ENCODE results near the gene FBXL14. TPM values are rescaled to one million over a fixed set of nuclear protein-coding genes. Genes with fewer than 3 reads are reported as not detected.

Gene FBXL14, protein sequence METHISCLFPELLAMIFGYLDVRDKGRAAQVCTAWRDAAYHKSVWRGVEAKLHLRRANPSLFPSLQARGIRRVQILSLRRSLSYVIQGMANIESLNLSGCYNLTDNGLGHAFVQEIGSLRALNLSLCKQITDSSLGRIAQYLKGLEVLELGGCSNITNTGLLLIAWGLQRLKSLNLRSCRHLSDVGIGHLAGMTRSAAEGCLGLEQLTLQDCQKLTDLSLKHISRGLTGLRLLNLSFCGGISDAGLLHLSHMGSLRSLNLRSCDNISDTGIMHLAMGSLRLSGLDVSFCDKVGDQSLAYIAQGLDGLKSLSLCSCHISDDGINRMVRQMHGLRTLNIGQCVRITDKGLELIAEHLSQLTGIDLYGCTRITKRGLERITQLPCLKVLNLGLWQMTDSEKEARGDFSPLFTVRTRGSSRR
- total RNA-seq: 1 to 10 TPM; 5.1 to 7.5 TPM
- 1 to 10 TPM in 1 of 2 donors, under 1 TPM in 1; 0.67 to 4.8 TPM for polyA plus RNA-seq

DNA sequence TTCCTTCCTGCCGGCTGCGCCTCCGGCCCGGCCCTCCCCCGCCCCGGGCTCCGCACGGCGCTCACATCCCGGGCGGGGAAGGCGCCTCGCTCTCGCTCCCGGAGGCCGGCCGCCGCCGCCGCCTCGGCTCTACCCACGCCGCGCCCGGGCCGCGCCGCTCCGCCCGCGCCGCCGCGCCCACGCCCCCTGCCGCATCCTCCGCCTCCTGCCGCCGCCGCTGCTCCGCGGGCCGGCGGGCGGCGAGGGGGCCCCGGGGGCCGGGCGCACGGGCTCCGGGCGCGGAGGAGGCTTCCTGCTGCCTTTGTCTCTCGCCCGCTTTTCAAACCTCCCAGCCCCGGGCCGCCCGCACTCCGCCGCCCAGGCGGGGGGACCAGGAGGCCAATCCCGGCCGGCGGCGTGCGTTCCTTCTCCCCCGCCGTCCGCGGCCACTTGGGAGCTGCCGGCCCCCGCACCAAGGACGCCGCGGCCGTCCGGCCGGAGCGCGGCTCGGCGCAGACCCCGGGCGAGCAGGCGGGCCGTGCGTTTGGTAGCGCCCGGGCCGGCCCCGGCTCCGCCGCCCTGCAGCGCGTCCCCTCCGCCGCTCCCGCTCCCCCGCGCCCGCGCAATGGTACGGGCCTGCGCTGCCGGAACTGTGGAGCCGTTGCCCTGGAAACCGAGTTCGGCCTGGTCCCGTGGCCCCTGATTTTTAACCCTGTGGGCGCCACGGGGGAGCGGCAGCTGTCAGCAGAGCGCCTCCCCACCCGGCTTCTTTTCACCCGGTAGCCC is at the start of gene FBXL14:
Gene FBXL14, minus strand, starts transcription at position 321 of the 765 bp plus-strand sequence. CDS start 515 bp downstream, outside the sequence.
- WGBS: under 1% methylated on average over 115 of the region's 115 CpGs
- no peaks in the 10 kb centered on the region for H3K27me3 ChIP-seq (ENCODE audit: control insufficient read depth in 4 of 4, insufficient read depth in 4 of 4, low read length in 3 of 4)
- TF ChIP-seq, protein P1, sequence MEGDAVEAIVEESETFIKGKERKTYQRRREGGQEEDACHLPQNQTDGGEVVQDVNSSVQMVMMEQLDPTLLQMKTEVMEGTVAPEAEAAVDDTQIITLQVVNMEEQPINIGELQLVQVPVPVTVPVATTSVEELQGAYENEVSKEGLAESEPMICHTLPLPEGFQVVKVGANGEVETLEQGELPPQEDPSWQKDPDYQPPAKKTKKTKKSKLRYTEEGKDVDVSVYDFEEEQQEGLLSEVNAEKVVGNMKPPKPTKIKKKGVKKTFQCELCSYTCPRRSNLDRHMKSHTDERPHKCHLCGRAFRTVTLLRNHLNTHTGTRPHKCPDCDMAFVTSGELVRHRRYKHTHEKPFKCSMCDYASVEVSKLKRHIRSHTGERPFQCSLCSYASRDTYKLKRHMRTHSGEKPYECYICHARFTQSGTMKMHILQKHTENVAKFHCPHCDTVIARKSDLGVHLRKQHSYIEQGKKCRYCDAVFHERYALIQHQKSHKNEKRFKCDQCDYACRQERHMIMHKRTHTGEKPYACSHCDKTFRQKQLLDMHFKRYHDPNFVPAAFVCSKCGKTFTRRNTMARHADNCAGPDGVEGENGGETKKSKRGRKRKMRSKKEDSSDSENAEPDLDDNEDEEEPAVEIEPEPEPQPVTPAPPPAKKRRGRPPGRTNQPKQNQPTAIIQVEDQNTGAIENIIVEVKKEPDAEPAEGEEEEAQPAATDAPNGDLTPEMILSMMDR (IDR thresholded peaks at IDR 0.05; ENCODE audit: low read depth, low read length, missing input control): no peak
- no peak for TF ChIP-seq NR2F2 (IDR thresholded peaks at IDR 0.05)
- TF ChIP-seq TAF1 (conservative IDR thresholded peaks at IDR 0.05): no peak
- TF ChIP-seq HNF4A (conservative IDR thresholded peaks at IDR 0.05): no peak
- TF ChIP-seq GABPA (IDR thresholded peaks at IDR 0.05 in 1 of 2, conservative IDR thresholded peaks at IDR 0.05 in 1 of 2): peak in 1 of 2 donors; percentile 8
- peak; percentile 86 for DNase-seq (ENCODE audit: low spot score)
- H3K4me3 ChIP-seq (ENCODE audit: low read depth in 1 of 3, low read length in 3 of 3): peak within 1 kb of the TSS; percentile 68 to 96 (median 81)
- H3K9me3 ChIP-seq (ENCODE audit: control insufficient read depth in 4 of 4, low read length in 3 of 4): no peaks in the 10 kb centered on the region
- H3K9ac ChIP-seq (ENCODE audit: low read depth in 1 of 2, low read length in 2 of 2): peak within 1 kb of the TSS; percentile 85 to 87
- peaks cover 7 to 49% (median 35%) of the 10 kb centered on the region in 4 donors for H3K4me1 ChIP-seq (ENCODE audit: control insufficient read depth in 4 of 4, insufficient read depth in 4 of 4, low read length in 3 of 4)
- peak within 1 kb of the TSS; percentile 90 to 94 for H3K27ac ChIP-seq (ENCODE audit: low read depth in 1 of 2, low read length in 2 of 2)
- no peaks in the 10 kb centered on the region for H3K36me3 ChIP-seq (ENCODE audit: control insufficient read depth in 4 of 4, insufficient read depth in 3 of 4, low read depth in 1 of 4, low read length in 3 of 4)

DNA sequence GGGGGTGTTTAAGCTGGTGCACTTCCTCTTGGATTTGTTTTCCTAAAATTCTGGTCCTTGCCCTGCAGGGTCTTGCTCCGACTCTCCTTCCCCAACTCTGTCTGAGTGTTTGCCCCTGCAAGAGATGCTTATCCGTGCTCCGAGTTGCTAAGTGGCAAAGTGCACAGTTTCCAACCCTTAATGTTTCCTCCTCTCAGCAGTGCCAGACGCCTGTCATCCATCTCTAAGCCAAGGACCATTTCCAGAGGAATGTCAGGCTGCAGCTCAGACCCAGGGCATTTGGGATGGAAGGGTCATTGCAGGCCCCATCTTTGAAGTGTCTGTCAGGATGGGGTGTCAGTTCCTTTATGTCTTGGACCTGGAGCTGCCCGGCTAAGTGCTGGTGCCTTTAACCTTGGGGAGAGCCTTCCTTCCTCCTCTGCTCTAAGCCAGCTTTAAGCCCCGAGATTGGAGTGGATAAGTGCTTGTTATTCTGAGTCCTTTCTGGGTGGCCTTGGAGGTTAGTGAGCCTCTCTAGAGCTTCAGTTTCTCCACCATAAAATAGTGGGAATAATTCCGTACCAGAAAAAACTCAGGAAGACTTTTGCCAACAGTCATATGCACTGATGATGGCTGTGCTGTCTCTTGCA is 49.6 kb upstream of the FBXL14 start:
- no peak overlapping the region for H3K9ac ChIP-seq (ENCODE audit: low read depth in 1 of 2, low read length in 2 of 2)
- H3K27ac ChIP-seq (ENCODE audit: low read depth in 1 of 2, low read length in 2 of 2): no peak overlapping the region
- no peaks in the 10 kb centered on the region for H3K9me3 ChIP-seq (ENCODE audit: control insufficient read depth in 4 of 4, low read length in 3 of 4)
- H3K4me1 ChIP-seq (ENCODE audit: control insufficient read depth in 4 of 4, insufficient read depth in 4 of 4, low read length in 3 of 4): peaks cover 0 to 7% (median under 1%) of the 10 kb centered on the region in 4 donors
- no peak for TF ChIP-seq RAD21 (IDR thresholded peaks at IDR 0.05)
- TF ChIP-seq, protein P2, sequence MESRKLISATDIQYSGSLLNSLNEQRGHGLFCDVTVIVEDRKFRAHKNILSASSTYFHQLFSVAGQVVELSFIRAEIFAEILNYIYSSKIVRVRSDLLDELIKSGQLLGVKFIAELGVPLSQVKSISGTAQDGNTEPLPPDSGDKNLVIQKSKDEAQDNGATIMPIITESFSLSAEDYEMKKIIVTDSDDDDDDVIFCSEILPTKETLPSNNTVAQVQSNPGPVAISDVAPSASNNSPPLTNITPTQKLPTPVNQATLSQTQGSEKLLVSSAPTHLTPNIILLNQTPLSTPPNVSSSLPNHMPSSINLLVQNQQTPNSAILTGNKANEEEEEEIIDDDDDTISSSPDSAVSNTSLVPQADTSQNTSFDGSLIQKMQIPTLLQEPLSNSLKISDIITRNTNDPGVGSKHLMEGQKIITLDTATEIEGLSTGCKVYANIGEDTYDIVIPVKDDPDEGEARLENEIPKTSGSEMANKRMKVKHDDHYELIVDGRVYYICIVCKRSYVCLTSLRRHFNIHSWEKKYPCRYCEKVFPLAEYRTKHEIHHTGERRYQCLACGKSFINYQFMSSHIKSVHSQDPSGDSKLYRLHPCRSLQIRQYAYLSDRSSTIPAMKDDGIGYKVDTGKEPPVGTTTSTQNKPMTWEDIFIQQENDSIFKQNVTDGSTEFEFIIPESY (IDR thresholded peaks at IDR 0.05): no peak
- TF ChIP-seq YY1 (IDR thresholded peaks at IDR 0.05): no peak
- TF ChIP-seq HNF4G (IDR thresholded peaks at IDR 0.05): no peak
- TF ChIP-seq EGR1 (IDR thresholded peaks at IDR 0.05; ENCODE audit: low read depth in 2 of 2): no peak
- TF ChIP-seq, protein P3, sequence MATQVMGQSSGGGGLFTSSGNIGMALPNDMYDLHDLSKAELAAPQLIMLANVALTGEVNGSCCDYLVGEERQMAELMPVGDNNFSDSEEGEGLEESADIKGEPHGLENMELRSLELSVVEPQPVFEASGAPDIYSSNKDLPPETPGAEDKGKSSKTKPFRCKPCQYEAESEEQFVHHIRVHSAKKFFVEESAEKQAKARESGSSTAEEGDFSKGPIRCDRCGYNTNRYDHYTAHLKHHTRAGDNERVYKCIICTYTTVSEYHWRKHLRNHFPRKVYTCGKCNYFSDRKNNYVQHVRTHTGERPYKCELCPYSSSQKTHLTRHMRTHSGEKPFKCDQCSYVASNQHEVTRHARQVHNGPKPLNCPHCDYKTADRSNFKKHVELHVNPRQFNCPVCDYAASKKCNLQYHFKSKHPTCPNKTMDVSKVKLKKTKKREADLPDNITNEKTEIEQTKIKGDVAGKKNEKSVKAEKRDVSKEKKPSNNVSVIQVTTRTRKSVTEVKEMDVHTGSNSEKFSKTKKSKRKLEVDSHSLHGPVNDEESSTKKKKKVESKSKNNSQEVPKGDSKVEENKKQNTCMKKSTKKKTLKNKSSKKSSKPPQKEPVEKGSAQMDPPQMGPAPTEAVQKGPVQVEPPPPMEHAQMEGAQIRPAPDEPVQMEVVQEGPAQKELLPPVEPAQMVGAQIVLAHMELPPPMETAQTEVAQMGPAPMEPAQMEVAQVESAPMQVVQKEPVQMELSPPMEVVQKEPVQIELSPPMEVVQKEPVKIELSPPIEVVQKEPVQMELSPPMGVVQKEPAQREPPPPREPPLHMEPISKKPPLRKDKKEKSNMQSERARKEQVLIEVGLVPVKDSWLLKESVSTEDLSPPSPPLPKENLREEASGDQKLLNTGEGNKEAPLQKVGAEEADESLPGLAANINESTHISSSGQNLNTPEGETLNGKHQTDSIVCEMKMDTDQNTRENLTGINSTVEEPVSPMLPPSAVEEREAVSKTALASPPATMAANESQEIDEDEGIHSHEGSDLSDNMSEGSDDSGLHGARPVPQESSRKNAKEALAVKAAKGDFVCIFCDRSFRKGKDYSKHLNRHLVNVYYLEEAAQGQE (IDR thresholded peaks at IDR 0.05): no peak
- TF ChIP-seq TAF1 (conservative IDR thresholded peaks at IDR 0.05): no peak
- no peak for TF ChIP-seq GABPA (IDR thresholded peaks at IDR 0.05 in 1 of 2, conservative IDR thresholded peaks at IDR 0.05 in 1 of 2)
- TF ChIP-seq SP1 (IDR thresholded peaks at IDR 0.05): no peak
- no peak for TF ChIP-seq HNF4A (conservative IDR thresholded peaks at IDR 0.05)
- no peak for TF ChIP-seq RXRA (IDR thresholded peaks at IDR 0.05)
- no peak for TF ChIP-seq JUND (IDR thresholded peaks at IDR 0.05)
- TF ChIP-seq, protein P4, sequence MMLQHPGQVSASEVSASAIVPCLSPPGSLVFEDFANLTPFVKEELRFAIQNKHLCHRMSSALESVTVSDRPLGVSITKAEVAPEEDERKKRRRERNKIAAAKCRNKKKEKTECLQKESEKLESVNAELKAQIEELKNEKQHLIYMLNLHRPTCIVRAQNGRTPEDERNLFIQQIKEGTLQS (IDR thresholded peaks at IDR 0.05): no peak
- no peak for TF ChIP-seq FOXA2 (IDR thresholded peaks at IDR 0.05)
- TF ChIP-seq, protein P1 (IDR thresholded peaks at IDR 0.05; ENCODE audit: low read depth, low read length, missing input control): no peak
- TF ChIP-seq FOXA1 (IDR thresholded peaks at IDR 0.05): no peak
- H3K27me3 ChIP-seq (ENCODE audit: control insufficient read depth in 4 of 4, insufficient read depth in 4 of 4, low read length in 3 of 4): no peaks in the 10 kb centered on the region
- no peak for DNase-seq (ENCODE audit: low spot score)
- H3K4me3 ChIP-seq (ENCODE audit: low read depth in 1 of 3, low read length in 3 of 3): no peak overlapping the region
- peaks cover 0 to 4% (median 1%) of the 10 kb centered on the region in 4 donors for H3K36me3 ChIP-seq (ENCODE audit: control insufficient read depth in 4 of 4, insufficient read depth in 3 of 4, low read depth in 1 of 4, low read length in 3 of 4)
- WGBS: 76% methylated on average over 7 of the region's 7 CpGs
